Measurements from ENCODE around the gene PCGF2. TPM values are rescaled to one million over a fixed set of nuclear protein-coding genes. Genes with fewer than 3 reads are reported as not detected.
A peak's percentile ranks its signal among the peaks of the same experiment; 100 is the strongest.

PCGF2 gene
- polyA plus RNA-seq, 1 donor from 2014 or later = 11.7 TPM

DNA sequence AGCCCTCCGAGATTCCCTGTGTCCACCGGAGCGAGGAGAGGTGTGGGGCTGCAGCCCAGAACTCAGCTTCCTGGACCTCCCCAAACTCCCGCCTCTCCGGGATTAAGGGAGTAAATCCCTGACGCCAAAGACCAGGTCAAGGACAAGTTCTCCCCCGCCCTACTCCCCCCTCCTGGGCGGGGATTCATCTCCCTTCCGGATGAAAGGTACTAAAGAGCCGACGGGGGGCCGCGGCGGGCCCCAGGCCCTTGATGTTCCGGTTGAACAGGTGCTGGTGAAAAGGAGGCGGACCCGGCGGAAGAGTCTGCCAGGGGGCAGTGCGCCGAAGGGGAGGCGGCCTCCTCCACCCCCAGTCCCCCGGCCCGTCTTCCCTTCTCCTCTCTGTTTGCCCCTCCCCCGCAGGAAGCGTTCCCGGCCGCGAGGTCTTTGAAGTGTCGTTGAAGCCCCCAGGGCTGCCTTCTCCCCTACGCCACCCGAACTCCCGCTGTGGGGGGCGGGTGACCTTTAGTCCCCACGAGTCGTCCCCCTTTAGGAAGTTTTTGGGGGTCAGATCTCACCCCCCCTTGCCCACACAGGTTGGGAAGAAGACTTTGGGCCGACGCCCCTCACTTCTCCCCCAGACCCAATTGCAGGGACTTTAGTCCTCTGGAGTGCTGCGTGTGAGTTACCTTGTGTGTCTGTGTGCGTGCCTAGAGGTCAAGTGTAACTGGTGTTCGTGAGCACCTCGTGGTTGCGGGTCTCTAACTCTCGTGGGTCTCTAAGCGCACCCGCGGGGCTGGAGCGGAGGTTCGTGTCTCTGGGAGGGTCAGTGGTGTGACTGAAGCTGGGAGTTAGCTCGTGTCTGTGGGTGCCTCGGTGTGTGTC is 44.2 kb downstream of the PCGF2 start:
- TF ChIP-seq EZH2 (IDR thresholded peaks at IDR 0.05; ENCODE audit: borderline replicate concordance, insufficient read depth, low read length, poor library complexity, severe bottlenecking) (no peak), MXI1 (conservative IDR thresholded peaks at IDR 0.05; ENCODE audit: poor library complexity, severe bottlenecking) (no peak), CTCF (IDR thresholded peaks at IDR 0.05; ENCODE audit: poor library complexity, severe bottlenecking) (no peak), POLR2AphosphoS5 (IDR thresholded peaks at IDR 0.05) (no peak), EP300 (conservative IDR thresholded peaks at IDR 0.05; ENCODE audit: poor library complexity, severe bottlenecking) (no peak), REST (IDR thresholded peaks at IDR 0.05; ENCODE audit: borderline replicate concordance) (no peak)
- Histone ChIP-seq H3K27me3 (ENCODE audit: insufficient read depth, low read depth, low read length) (peaks cover 26% of the 10 kb centered on the region), H3K9me3 (ENCODE audit: low read length) (no peaks in the 10 kb centered on the region), H3F3A (ENCODE audit: insufficient read depth, low read length, poor library complexity, severe bottlenecking) (no peaks in the 10 kb centered on the region), H3K4me2 (ENCODE audit: low read length) (no peak overlapping the region), H3K4me3 (ENCODE audit: low read length) (peak overlapping the region; percentile 81), H2AFZ (ENCODE audit: low read depth, low read length) (peak overlapping the region; percentile 65), H3K27ac (ENCODE audit: low read length) (no peak overlapping the region), H3K9ac (ENCODE audit: low read length) (no peak overlapping the region), H3K79me2 (replicated peaks; ENCODE audit: insufficient read depth, low read length) (peaks cover 19% of the 10 kb centered on the region), H3K9me2 (ENCODE audit: insufficient read depth, low read length) (no peaks in the 10 kb centered on the region), H3K36me3 (ENCODE audit: insufficient read depth, low read length) (no peaks in the 10 kb centered on the region), H4K20me1 (ENCODE audit: insufficient read depth) (no peaks in the 10 kb centered on the region)

DNA sequence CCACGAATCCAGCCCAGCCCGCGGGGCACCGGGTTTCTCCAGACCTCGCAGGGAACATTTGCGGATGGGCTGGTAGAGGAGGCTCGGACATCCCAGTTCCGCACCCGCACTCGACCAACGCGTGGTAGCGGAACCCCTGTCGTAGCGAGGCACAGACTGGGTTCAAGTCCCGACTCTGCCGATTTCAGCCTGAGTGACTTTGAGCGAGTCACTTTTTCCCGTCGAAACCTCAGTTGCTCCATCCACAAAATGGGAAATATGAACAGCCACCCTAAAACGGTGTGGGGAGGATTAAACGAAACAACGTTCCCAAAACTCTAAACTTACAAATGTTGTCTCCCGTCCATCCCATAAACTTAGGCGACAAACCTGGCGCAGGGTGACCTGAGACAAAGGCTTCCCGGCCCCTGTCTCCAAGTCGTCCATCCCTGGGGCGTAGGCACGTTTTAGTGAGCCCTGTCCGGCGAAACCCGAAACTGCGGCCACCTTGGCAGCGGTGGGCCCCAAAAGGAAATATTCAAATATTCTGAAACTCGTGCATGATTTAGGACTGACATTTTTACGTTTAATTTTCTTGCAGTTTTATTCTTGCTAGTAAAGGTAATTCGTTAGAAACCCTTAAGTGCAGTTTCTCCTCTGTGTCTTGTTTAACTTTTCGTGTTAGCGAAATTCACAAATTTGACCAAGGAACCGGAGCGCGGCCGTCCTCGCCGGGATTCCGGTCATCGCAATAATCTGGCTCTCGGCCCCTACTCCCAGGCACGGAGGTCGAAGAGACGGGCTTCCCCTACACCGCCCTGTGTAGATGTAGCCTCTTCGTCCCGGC is 45.0 kb downstream of the PCGF2 start:
- Histone ChIP-seq H3K9me3 (ENCODE audit: low read length) (no peaks in the 10 kb centered on the region), H3K9ac (ENCODE audit: low read length) (no peak overlapping the region), H3F3A (ENCODE audit: insufficient read depth, low read length, poor library complexity, severe bottlenecking) (no peaks in the 10 kb centered on the region), H2AFZ (ENCODE audit: low read depth, low read length) (no peak overlapping the region), H3K4me2 (ENCODE audit: low read length) (no peak overlapping the region), H3K79me2 (replicated peaks; ENCODE audit: insufficient read depth, low read length) (peaks cover 19% of the 10 kb centered on the region), H3K27me3 (ENCODE audit: insufficient read depth, low read depth, low read length) (peaks cover 29% of the 10 kb centered on the region), H4K20me1 (ENCODE audit: insufficient read depth) (no peaks in the 10 kb centered on the region), H3K9me2 (ENCODE audit: insufficient read depth, low read length) (no peaks in the 10 kb centered on the region), H3K4me3 (ENCODE audit: low read length) (peak overlapping the region; percentile 81), H3K27ac (ENCODE audit: low read length) (no peak overlapping the region), H3K36me3 (ENCODE audit: insufficient read depth, low read length) (no peaks in the 10 kb centered on the region)
- no peak for TF ChIP-seq TAF1 (IDR thresholded peaks at IDR 0.05; ENCODE audit: low read depth)
- no peak for TF ChIP-seq POLR2AphosphoS5 (IDR thresholded peaks at IDR 0.05)
- TF ChIP-seq MXI1 (conservative IDR thresholded peaks at IDR 0.05; ENCODE audit: poor library complexity, severe bottlenecking) = no peak
- no peak for TF ChIP-seq EP300 (conservative IDR thresholded peaks at IDR 0.05; ENCODE audit: poor library complexity, severe bottlenecking)
- no peak for TF ChIP-seq CTCF (IDR thresholded peaks at IDR 0.05; ENCODE audit: poor library complexity, severe bottlenecking)
- TF ChIP-seq REST (IDR thresholded peaks at IDR 0.05; ENCODE audit: borderline replicate concordance) = no peak
- TF ChIP-seq EZH2 (IDR thresholded peaks at IDR 0.05; ENCODE audit: borderline replicate concordance, insufficient read depth, low read length, poor library complexity, severe bottlenecking) = no peak
- no peak for TF ChIP-seq RAD21 (conservative IDR thresholded peaks at IDR 0.05)
- TF ChIP-seq SMC3 (conservative IDR thresholded peaks at IDR 0.05; ENCODE audit: poor library complexity) = no peak

All from neural cell (in vitro differentiated cells).